Measurements from ENCODE around the gene GABPB2.

The GABPB2 gene

DNA sequence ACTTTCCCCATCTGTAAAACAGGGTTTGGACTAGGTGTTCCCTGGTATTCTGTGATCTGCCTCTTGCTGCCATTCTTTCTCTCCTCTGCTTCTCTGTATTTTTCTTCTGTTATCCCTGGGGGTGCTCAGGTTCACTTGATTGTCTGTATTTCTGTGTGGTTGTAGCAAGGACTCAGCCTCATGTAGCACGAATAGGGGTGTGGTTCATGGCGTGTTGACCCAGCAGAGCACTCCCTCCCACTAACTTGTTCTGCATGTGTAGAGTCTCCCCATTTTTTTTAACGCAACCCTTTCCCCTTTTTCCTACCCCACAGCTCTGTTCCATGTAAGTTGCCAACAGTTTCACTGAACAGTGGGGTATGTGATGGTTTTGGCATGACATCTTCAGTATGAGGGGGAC is 35.4 kb upstream of the GABPB2 start:
- Histone ChIP-seq H3K9me3 (ENCODE audit: insufficient read depth, low read length) (no peaks in the 10 kb centered on the region), H2AFZ (ENCODE audit: low read depth, low read length) (no peak overlapping the region), H3K4me3 (ENCODE audit: low read length) (no peak overlapping the region), H3K27ac (ENCODE audit: low read length) (no peak overlapping the region), H3K4me1 (ENCODE audit: low read length) (no peaks in the 10 kb centered on the region), H3K27me3 (ENCODE audit: low read depth, low read length) (no peaks in the 10 kb centered on the region), H3K36me3 (replicated peaks; ENCODE audit: low read depth, low read length) (peaks cover 4% of the 10 kb centered on the region), H3K4me2 (ENCODE audit: low read length) (no peak overlapping the region), H4K20me1 (ENCODE audit: insufficient read depth, low read length) (no peaks in the 10 kb centered on the region), H3K9ac (ENCODE audit: low read length) (no peak overlapping the region), H3K79me2 (ENCODE audit: low read length) (no peaks in the 10 kb centered on the region)
- no peak for TF ChIP-seq EZH2phosphoT487 (IDR thresholded peaks at IDR 0.05; ENCODE audit: low read depth)
- TF ChIP-seq, protein P1, sequence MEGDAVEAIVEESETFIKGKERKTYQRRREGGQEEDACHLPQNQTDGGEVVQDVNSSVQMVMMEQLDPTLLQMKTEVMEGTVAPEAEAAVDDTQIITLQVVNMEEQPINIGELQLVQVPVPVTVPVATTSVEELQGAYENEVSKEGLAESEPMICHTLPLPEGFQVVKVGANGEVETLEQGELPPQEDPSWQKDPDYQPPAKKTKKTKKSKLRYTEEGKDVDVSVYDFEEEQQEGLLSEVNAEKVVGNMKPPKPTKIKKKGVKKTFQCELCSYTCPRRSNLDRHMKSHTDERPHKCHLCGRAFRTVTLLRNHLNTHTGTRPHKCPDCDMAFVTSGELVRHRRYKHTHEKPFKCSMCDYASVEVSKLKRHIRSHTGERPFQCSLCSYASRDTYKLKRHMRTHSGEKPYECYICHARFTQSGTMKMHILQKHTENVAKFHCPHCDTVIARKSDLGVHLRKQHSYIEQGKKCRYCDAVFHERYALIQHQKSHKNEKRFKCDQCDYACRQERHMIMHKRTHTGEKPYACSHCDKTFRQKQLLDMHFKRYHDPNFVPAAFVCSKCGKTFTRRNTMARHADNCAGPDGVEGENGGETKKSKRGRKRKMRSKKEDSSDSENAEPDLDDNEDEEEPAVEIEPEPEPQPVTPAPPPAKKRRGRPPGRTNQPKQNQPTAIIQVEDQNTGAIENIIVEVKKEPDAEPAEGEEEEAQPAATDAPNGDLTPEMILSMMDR (IDR thresholded peaks at IDR 0.05; ENCODE audit: low read depth, low read length) = no peak

DNA sequence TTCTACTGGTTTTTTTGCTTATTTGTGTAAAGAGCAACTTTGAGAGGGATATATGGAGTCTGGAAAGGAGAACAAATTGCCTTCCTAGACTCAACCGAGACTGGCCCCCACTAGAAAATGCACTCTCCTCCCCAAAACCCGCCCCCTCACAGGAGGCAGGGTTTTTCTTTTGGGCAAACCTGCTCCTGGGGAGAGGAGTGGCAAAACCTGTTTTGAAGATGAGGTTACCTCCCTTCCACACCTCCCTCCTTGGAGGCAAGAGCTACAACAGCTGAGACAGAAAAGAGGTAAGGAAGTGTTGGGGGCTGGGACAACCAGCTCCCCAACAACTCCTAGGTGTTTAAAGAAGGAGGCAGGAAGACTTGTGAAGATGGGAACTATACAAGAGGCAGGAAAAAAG is 34.2 kb upstream of the GABPB2 start, which contains the start of gene BNIPL:
TSS of gene BNIPL (plus strand) at position 231 of the 400 bp plus-strand sequence. CDS start at position 371, 140 bp downstream.
- no peak within 1 kb of the TSS for H3K4me2 ChIP-seq (ENCODE audit: low read length)
- no peak within 1 kb of the TSS for H3K9ac ChIP-seq (ENCODE audit: low read length)
- no peak within 1 kb of the TSS for H3K4me3 ChIP-seq (ENCODE audit: low read length)
- no peaks in the 10 kb centered on the region for H3K4me1 ChIP-seq (ENCODE audit: low read length)
- H2AFZ ChIP-seq (ENCODE audit: low read depth, low read length) = no peak within 1 kb of the TSS
- H3K27me3 ChIP-seq (ENCODE audit: low read depth, low read length) = no peaks in the 10 kb centered on the region
- H4K20me1 ChIP-seq (ENCODE audit: insufficient read depth, low read length) = no peaks in the 10 kb centered on the region
- H3K27ac ChIP-seq (ENCODE audit: low read length) = no peak within 1 kb of the TSS
- TF ChIP-seq EZH2phosphoT487 (IDR thresholded peaks at IDR 0.05; ENCODE audit: low read depth) = no peak
- TF ChIP-seq, protein P1 (IDR thresholded peaks at IDR 0.05; ENCODE audit: low read depth, low read length) = no peak
- H3K79me2 ChIP-seq (ENCODE audit: low read length) = no peaks in the 10 kb centered on the region
- peaks cover 4% of the 10 kb centered on the region for H3K36me3 ChIP-seq (replicated peaks; ENCODE audit: low read depth, low read length)
- no peaks in the 10 kb centered on the region for H3K9me3 ChIP-seq (ENCODE audit: insufficient read depth, low read length)

DNA sequence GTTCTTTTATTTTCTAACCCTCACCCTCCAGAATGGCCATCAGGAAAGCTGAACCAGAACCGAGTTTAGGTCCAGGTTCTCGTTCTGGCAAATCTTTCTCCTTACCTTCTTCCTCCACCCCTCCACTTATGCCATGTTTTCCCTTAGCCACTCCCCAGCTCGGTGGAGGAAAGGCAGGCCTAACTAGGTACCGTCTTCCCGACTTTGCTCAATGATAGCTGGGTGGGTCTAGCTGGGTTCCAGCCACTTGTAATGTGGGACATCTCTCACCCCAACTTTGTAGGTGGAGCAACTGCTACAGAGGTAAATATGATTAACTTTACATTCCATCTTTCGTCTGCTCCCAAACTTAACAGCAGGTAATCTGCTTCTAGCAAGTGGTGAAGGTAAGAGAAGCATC is 33.5 kb upstream of the GABPB2 start:
- no peak overlapping the region for H3K9ac ChIP-seq (ENCODE audit: low read length)
- H3K27me3 ChIP-seq (ENCODE audit: low read depth, low read length) = no peaks in the 10 kb centered on the region
- H4K20me1 ChIP-seq (ENCODE audit: insufficient read depth, low read length) = no peaks in the 10 kb centered on the region
- peaks cover 4% of the 10 kb centered on the region for H3K36me3 ChIP-seq (replicated peaks; ENCODE audit: low read depth, low read length)
- no peak overlapping the region for H2AFZ ChIP-seq (ENCODE audit: low read depth, low read length)
- no peak overlapping the region for H3K4me2 ChIP-seq (ENCODE audit: low read length)
- no peaks in the 10 kb centered on the region for H3K9me3 ChIP-seq (ENCODE audit: insufficient read depth, low read length)
- H3K4me3 ChIP-seq (ENCODE audit: low read length) = no peak overlapping the region
- TF ChIP-seq, protein P1 (IDR thresholded peaks at IDR 0.05; ENCODE audit: low read depth, low read length) = no peak
- no peak for TF ChIP-seq EZH2phosphoT487 (IDR thresholded peaks at IDR 0.05; ENCODE audit: low read depth)
- H3K27ac ChIP-seq (ENCODE audit: low read length) = no peak overlapping the region
- H3K4me1 ChIP-seq (ENCODE audit: low read length) = no peaks in the 10 kb centered on the region
- H3K79me2 ChIP-seq (ENCODE audit: low read length) = no peaks in the 10 kb centered on the region

DNA sequence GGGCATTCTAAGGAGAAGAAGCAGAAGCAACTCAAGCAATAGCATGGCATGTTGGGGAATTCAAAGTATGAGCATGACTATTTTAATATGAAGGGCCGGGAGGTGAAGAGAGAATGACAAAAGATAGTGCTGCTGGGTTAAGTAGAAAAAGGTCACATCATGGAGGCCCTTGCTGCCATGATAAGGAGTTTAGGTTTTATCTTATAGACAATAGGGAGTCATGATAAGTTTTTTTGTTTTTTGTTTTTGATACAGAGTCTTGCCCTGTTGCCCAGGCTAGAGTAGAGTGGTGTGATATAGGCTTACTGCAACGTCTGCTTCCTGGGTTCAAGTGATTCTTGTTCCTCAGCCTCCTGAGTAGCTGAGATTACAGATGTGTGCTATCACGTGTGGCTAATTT is 31.0 kb upstream of the GABPB2 start:
- no peak overlapping the region for H3K4me2 ChIP-seq (ENCODE audit: low read length)
- H3K27me3 ChIP-seq (ENCODE audit: low read depth, low read length) = no peaks in the 10 kb centered on the region
- no peaks in the 10 kb centered on the region for H4K20me1 ChIP-seq (ENCODE audit: insufficient read depth, low read length)
- H3K9ac ChIP-seq (ENCODE audit: low read length) = no peak overlapping the region
- no peak overlapping the region for H2AFZ ChIP-seq (ENCODE audit: low read depth, low read length)
- H3K79me2 ChIP-seq (ENCODE audit: low read length) = no peaks in the 10 kb centered on the region
- H3K27ac ChIP-seq (ENCODE audit: low read length) = no peak overlapping the region
- H3K4me3 ChIP-seq (ENCODE audit: low read length) = no peak overlapping the region
- H3K4me1 ChIP-seq (ENCODE audit: low read length) = no peaks in the 10 kb centered on the region
- H3K36me3 ChIP-seq (replicated peaks; ENCODE audit: low read depth, low read length) = peaks cover 4% of the 10 kb centered on the region
- H3K9me3 ChIP-seq (ENCODE audit: insufficient read depth, low read length) = no peaks in the 10 kb centered on the region
- no peak for TF ChIP-seq EZH2phosphoT487 (IDR thresholded peaks at IDR 0.05; ENCODE audit: low read depth)
- TF ChIP-seq, protein P1 (IDR thresholded peaks at IDR 0.05; ENCODE audit: low read depth, low read length) = no peak
